H9 (cell line): ENCODE data around the gene KAZN. TPM values are rescaled to one million over a fixed set of nuclear protein-coding genes. Genes with fewer than 3 reads are reported as not detected.

Experiments
- DNase-seq: peaks from one replicate; pipeline ENCODE4 v3.0.0-alpha.2; 2017
- H2AFZ ChIP-seq: one replicate; pipeline ENCODE4 v1.6.1; 2013; ENCODE audit warnings: mild to moderate bottlenecking, low read length, control low read depth, moderate library complexity
- H2AK5ac ChIP-seq: 2 replicates; pipeline ENCODE4 v1.6.1; 2013; ENCODE audit warnings: low read length, control low read depth, mixed read lengths; ENCODE audit not compliant: insufficient read length
- H2BK120ac ChIP-seq: one replicate; pipeline ENCODE4 v1.6.1; 2013; ENCODE audit warnings: low read depth, mild to moderate bottlenecking, low read length, control low read depth, inconsistent platforms; ENCODE audit not compliant: poor library complexity, severe bottlenecking
- H2BK12ac ChIP-seq: 2 replicates; pipeline ENCODE4 v1.6.1; 2013; ENCODE audit warnings: low read length, control low read depth, mixed read lengths, low read depth; ENCODE audit not compliant: insufficient read length
- H2BK15ac ChIP-seq: 2 replicates; pipeline ENCODE4 v1.6.1; 2013; ENCODE audit warnings: low read depth, low read length, control low read depth
- H2BK20ac ChIP-seq: one replicate; pipeline ENCODE4 v1.6.1; 2013; ENCODE audit warnings: low read depth, mild to moderate bottlenecking, low read length, control low read depth, inconsistent platforms; ENCODE audit not compliant: poor library complexity, severe bottlenecking
- H2BK5ac ChIP-seq: 2 replicates; pipeline ENCODE4 v1.6.1; 2013; ENCODE audit warnings: low read length, control low read depth, mixed read lengths; ENCODE audit not compliant: insufficient read length
- H3K14ac ChIP-seq: 2 replicates; pipeline ENCODE4 v1.6.1; 2013; ENCODE audit warnings: low read length, control low read depth; ENCODE audit not compliant: insufficient read depth
- H3K18ac ChIP-seq: 2 replicates; pipeline ENCODE4 v1.6.1; 2013; ENCODE audit warnings: low read depth, mild to moderate bottlenecking, mixed read lengths, low read length, control low read depth; ENCODE audit not compliant: insufficient read length
- H3K23ac ChIP-seq: 2 replicates; pipeline ENCODE4 v1.6.1; 2013; ENCODE audit warnings: low read length, control low read depth, mixed read lengths, low read depth; ENCODE audit not compliant: insufficient read length
- H3K23me2 ChIP-seq: 2 replicates; pipeline ENCODE4 v1.6.1; 2013; ENCODE audit warnings: low read depth, mild to moderate bottlenecking, mixed read lengths, low read length, control low read depth; ENCODE audit not compliant: insufficient read length, poor library complexity, severe bottlenecking
- H3K27ac ChIP-seq: 2 replicates; pipeline ENCODE4 v1.5.1; 2013; ENCODE audit warnings: low read length, control low read depth, mixed read lengths, low read depth; ENCODE audit not compliant: insufficient read length
- H3K27me3 ChIP-seq: 2 replicates; pipeline ENCODE4 v1.6.1; 2013; ENCODE audit warnings: low read length, control low read depth, inconsistent platforms; ENCODE audit not compliant: insufficient read depth
- H3K4ac ChIP-seq: 2 replicates; pipeline ENCODE4 v1.6.1; 2013; ENCODE audit warnings: low read depth, mild to moderate bottlenecking, control low read depth, inconsistent platforms, low read length, moderate library complexity
- H3K4me1 ChIP-seq: 2 replicates; pipeline ENCODE4 v1.6.1; 2013; ENCODE audit warnings: low read length, control low read depth, inconsistent platforms; ENCODE audit not compliant: insufficient read depth
- H3K4me2 ChIP-seq: 2 replicates; pipeline ENCODE4 v1.6.1; 2013; ENCODE audit warnings: low read length, control low read depth, mixed read lengths; ENCODE audit not compliant: insufficient read length, insufficient read depth
- H3K56ac ChIP-seq: 2 replicates; pipeline ENCODE4 v1.6.1; 2013; ENCODE audit warnings: low read depth, mild to moderate bottlenecking, mixed read lengths, low read length, control low read depth; ENCODE audit not compliant: insufficient read length
- H3K79me1 ChIP-seq: 2 replicates; pipeline ENCODE4 v1.6.1; 2013; ENCODE audit warnings: low read depth, mild to moderate bottlenecking, moderate library complexity, low read length, control low read depth, inconsistent platforms; ENCODE audit not compliant: insufficient read depth, poor library complexity, severe bottlenecking
- H3K79me2 ChIP-seq: 2 replicates; pipeline ENCODE4 v1.6.1; 2013; ENCODE audit warnings: low read length, control low read depth, inconsistent platforms; ENCODE audit not compliant: insufficient read depth
- H3K9ac ChIP-seq: 2 replicates; pipeline ENCODE4 v1.6.1; 2013; ENCODE audit warnings: low read length, control low read depth, mixed read lengths; ENCODE audit not compliant: insufficient read length; ENCODE audit errors: extremely low read depth
- H3K9me3 ChIP-seq: one replicate; pipeline ENCODE4 v1.6.1; 2013; ENCODE audit warnings: low read depth, low read length, inconsistent platforms; ENCODE audit not compliant: control insufficient read depth
- H3T11ph ChIP-seq: one replicate; pipeline ENCODE4 v1.6.1; 2013; ENCODE audit warnings: mild to moderate bottlenecking, low read length, control low read depth, inconsistent platforms
- H4K20me1 ChIP-seq: one replicate; pipeline ENCODE4 v1.6.1; 2013; ENCODE audit not compliant: control insufficient read depth, insufficient read length, insufficient read depth
- H4K5ac ChIP-seq: 2 replicates; pipeline ENCODE4 v1.6.1; 2013; ENCODE audit warnings: low read depth, mild to moderate bottlenecking, mixed read lengths, low read length, control low read depth; ENCODE audit not compliant: insufficient read length
- H4K8ac ChIP-seq: replicated peaks from 2 replicates; pipeline ENCODE4 v1.6.1; 2013; ENCODE audit warnings: low read length, control low read depth, mixed read lengths, low read depth; ENCODE audit not compliant: insufficient read length
- H4K91ac ChIP-seq: 2 replicates; pipeline ENCODE4 v1.6.1; 2013; ENCODE audit warnings: low read depth, mild to moderate bottlenecking, moderate library complexity, mixed read lengths, low read length, control low read depth; ENCODE audit not compliant: insufficient read length
- H3K27ac Mint-ChIP-seq, 3 experiments: 2 replicates in 2 of 3; 3 replicates in 1 of 3; pipeline ENCODE4 v1.8.0; 2020 to 2021; ENCODE audit warnings: mixed read lengths in 3 of 3, mild to moderate bottlenecking in 1 of 3, moderate library complexity in 1 of 3
- H3K27me3 Mint-ChIP-seq: 2 replicates; pipeline ENCODE4 v1.8.0; 2021; ENCODE audit warnings: low read depth, mild to moderate bottlenecking, moderate library complexity, mixed read lengths
- H3K36me3 Mint-ChIP-seq, 3 experiments: 2 replicates in 2 of 3; 3 replicates in 1 of 3; pipeline ENCODE4 v1.8.0; 2020 to 2021; ENCODE audit warnings: low read depth in 3 of 3, mixed read lengths in 3 of 3; ENCODE audit not compliant: insufficient read depth in 1 of 3
- H3K4me1 Mint-ChIP-seq, 2 experiments: 2 replicates each; pipeline ENCODE4 v1.8.0; 2020; ENCODE audit warnings: mixed read lengths in 2 of 2
- H3K4me3 Mint-ChIP-seq, 2 experiments: 2 replicates in 1 of 2; 3 replicates in 1 of 2; pipeline ENCODE4 v1.8.0; 2020 to 2021; ENCODE audit warnings: mild to moderate bottlenecking in 2 of 2, mixed read lengths in 2 of 2, moderate library complexity in 1 of 2
- H3K9me3 Mint-ChIP-seq, 2 experiments: 2 replicates in 1 of 2; 3 replicates in 1 of 2; pipeline ENCODE4 v1.8.0; 2020; ENCODE audit warnings: mild to moderate bottlenecking in 2 of 2, mixed read lengths in 2 of 2, moderate library complexity in 1 of 2
- CTCF ChIP-seq: fragments of 200-600 bp; sonication (generic); conservative IDR thresholded peaks from 3 replicates; pipeline ENCODE4 v1.8.0; 2021; ENCODE audit warnings: antibody characterized with exemption, mild to moderate bottlenecking
- WGBS: extraction: QIAGEN DNeasy Blood & Tissue Kit; methylation state at CpG from one replicate; pipeline ENCODE4 v1.1.7; 2013; ENCODE audit warnings: missing lambda C conversion rate, low lambda C conversion rate, mixed read lengths; ENCODE audit not compliant: insufficient read length; ENCODE audit errors: extremely low coverage; 5-methylcytosine and 5-hydroxymethylcytosine counted together
- total RNA-seq: library from RNA; stranded (reverse); gene quantifications from 2 replicates; pipeline ENCODE4 v1.2.1, GENCODE V29; 2021

Gene KAZN
- total RNA-seq, 1 experiment from 2014 or later, result 7.6 TPM

DNA sequence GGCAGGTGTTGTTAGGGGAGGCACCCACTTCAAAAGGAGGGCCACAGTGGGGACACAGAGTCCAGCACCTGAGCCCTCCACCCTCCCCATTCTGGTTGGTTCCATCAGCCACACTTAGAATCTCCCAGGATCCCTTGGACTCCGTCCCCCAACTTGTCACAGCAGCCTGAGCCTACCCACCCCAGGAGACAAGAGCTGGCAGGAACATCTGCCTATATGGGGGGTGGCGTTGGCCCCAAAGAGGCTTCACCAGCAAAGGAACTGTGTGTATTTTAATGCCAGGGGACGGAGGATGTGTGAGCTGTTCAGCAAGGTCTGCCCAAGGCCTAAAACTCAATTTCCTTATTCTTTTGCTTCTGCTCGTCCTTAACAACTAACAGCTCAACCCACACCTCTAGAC, 468.7 kb downstream of the KAZN start:
- Mint-ChIP-seq H3K4me3 (no peak overlapping the region), H3K27ac (no peak overlapping the region), H3K9me3 (peaks cover 3% of the 10 kb centered on the region in 2 experiments; a peak in 4 of 5 replicates), H3K36me3 (peaks cover 4 to 5% (median 5%) of the 10 kb centered on the region in 3 experiments), H3K27me3 (no peaks in the 10 kb centered on the region), H3K4me1 (no peaks in the 10 kb centered on the region)
- no peak overlapping the region for H4K5ac ChIP-seq
- H3K23me2 ChIP-seq, result no peaks in the 10 kb centered on the region
- H3K79me2 ChIP-seq, result no peaks in the 10 kb centered on the region
- H3K4ac ChIP-seq, result no peak overlapping the region
- H3K27ac ChIP-seq, result no peak overlapping the region
- no peaks in the 10 kb centered on the region for H3K4me1 ChIP-seq
- no peak overlapping the region for H2BK12ac ChIP-seq
- H2BK15ac ChIP-seq, result no peak overlapping the region
- no peaks in the 10 kb centered on the region for H3K9me3 ChIP-seq
- no peak overlapping the region for H4K91ac ChIP-seq
- H3K56ac ChIP-seq, result no peak overlapping the region
- no peaks in the 10 kb centered on the region for H3K27me3 ChIP-seq
- H2BK20ac ChIP-seq, result no peak overlapping the region
- H2AK5ac ChIP-seq, result no peak overlapping the region
- no peak overlapping the region for H2AFZ ChIP-seq
- no peak overlapping the region for H3K14ac ChIP-seq
- H2BK5ac ChIP-seq, result no peak overlapping the region
- no peak for DNase-seq
- no peak overlapping the region for H2BK120ac ChIP-seq
- H3K4me2 ChIP-seq, result no peak overlapping the region
- H3K18ac ChIP-seq, result no peak overlapping the region
- no CpG with 5 or more reads among the region's 4 CpGs for WGBS
- no peaks in the 10 kb centered on the region for H4K20me1 ChIP-seq
- H3K79me1 ChIP-seq, result no peaks in the 10 kb centered on the region
- no peak overlapping the region for H3K9ac ChIP-seq
- H3K23ac ChIP-seq, result no peak overlapping the region
- no peak overlapping the region for H4K8ac ChIP-seq
- TF ChIP-seq CTCF, result no peak
- no peak overlapping the region for H3T11ph ChIP-seq
